NB4 (cell line): Measurements from ENCODE around the gene ENC1.

Experiments used
- DNase-seq: peaks from one replicate; pipeline ENCODE4 v3.0.0; 2010; ENCODE audit warnings: low read depth
- H3K4me3 ChIP-seq: one replicate; pipeline ENCODE4 v1.5.1; 2011; ENCODE audit warnings: mild to moderate bottlenecking, low read depth, low read length, moderate library complexity
- CTCF ChIP-seq: IDR thresholded peaks from one replicate; pipeline ENCODE4 v1.5.1; 2012; ENCODE audit warnings: low read depth, low read length
- MAX ChIP-seq: IDR thresholded peaks from 2 replicates; pipeline ENCODE4 v1.6.1; 2011; ENCODE audit warnings: low read depth, low read length
- MYC ChIP-seq: IDR thresholded peaks from 2 replicates; pipeline ENCODE4 v1.6.1; 2011; ENCODE audit warnings: low read depth, low read length
- POLR2A ChIP-seq: IDR thresholded peaks from 2 replicates; pipeline ENCODE4 v1.6.1; 2011; ENCODE audit warnings: mild to moderate bottlenecking; ENCODE audit not compliant: insufficient read length; ENCODE audit errors: extremely low read depth

Gene ENC1

GRCh38 chr5:74616236-74617146 is 24.0 kb downstream of the ENC1 start:
- DNase-seq: no peak
- H3K4me3 ChIP-seq: no peak overlapping the region
- no peak for TF ChIP-seq MYC
- no peak for TF ChIP-seq CTCF
- TF ChIP-seq POLR2A: no peak
- no peak for TF ChIP-seq MAX

- DNase-seq: peak; percentile 81
- TF ChIP-seq CTCF (no peak), POLR2A (no peak), MAX (no peak), MYC (no peak)
Observed at GRCh38 chr5:74613283-74613682, 27.2 kb downstream of the ENC1 start.

GRCh38 chr5:74612045-74612444 is 28.5 kb downstream of the ENC1 start:
- no peak overlapping the region for H3K4me3 ChIP-seq
- no peak for DNase-seq
- TF ChIP-seq MAX: no peak
- TF ChIP-seq POLR2A: no peak
- TF ChIP-seq CTCF: no peak
- TF ChIP-seq MYC: no peak

More at GRCh38 chr5:74613283-74613682, 27.2 kb downstream of the ENC1 start:
- H3K4me3 ChIP-seq: no peak overlapping the region

- no peak overlapping the region for H3K4me3 ChIP-seq
- no peak for DNase-seq
- TF ChIP-seq CTCF: no peak
- no peak for TF ChIP-seq MAX
- TF ChIP-seq POLR2A: no peak
- TF ChIP-seq MYC: no peak
Observed at GRCh38 chr5:74608736-74609601, 31.6 kb downstream of the ENC1 start.

GRCh38 chr5:74605759-74606158 is 34.8 kb downstream of the ENC1 start:
- H3K4me3 ChIP-seq: no peak overlapping the region
- TF ChIP-seq MAX (no peak), CTCF (no peak)
- DNase-seq: no peak
